DMS 273 (cell line): ENCODE measurements around the gene PCDHGB3.
"Not testable (repeated sequence)": the region's sequence is repeated elsewhere in the genome, so short reads cannot be mapped to it uniquely, and the experiment has no call there.

Source experiments
- DNase-seq: peaks from one replicate; lab custom pipeline; 2025; ENCODE audit not compliant: unreplicated experiment; lab: John Stamatoyannopoulos, UW

PCDHGB3 gene

DNA sequence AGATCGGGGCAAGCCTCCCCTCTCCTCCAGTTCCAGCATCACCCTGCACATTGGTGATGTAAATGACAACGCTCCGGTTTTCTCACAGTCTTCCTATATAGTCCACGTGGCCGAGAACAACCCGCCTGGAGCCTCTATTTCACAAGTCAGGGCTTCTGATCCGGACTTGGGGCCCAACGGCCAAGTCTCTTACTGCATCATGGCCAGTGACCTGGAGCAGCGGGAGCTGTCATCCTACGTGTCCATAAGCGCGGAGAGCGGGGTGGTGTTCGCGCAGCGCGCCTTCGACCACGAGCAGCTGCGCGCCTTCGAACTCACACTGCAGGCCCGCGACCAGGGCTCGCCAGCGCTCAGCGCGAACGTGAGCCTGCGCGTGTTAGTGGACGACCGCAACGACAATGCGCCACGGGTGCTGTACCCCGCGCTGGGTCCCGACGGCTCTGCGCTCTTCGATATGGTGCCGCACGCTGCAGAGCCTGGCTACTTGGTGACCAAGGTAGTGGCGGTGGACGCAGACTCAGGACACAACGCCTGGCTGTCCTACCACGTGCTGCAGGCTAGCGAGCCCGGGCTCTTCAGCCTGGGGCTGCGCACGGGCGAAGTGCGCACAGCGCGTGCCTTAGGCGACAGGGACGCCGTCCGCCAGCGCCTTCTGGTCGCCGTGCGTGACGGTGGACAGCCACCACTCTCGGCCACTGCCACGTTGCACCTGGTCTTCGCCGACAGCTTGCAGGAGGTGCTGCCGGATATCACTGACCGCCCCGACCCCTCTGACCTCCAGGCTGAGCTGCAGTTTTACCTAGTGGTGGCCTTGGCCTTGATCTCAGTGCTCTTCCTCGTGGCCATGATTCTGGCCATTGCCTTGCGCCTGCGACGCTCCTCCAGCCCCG, 19.4 kb downstream of the PCDHGB3 start:
- DNase-seq: no peak

DNA sequence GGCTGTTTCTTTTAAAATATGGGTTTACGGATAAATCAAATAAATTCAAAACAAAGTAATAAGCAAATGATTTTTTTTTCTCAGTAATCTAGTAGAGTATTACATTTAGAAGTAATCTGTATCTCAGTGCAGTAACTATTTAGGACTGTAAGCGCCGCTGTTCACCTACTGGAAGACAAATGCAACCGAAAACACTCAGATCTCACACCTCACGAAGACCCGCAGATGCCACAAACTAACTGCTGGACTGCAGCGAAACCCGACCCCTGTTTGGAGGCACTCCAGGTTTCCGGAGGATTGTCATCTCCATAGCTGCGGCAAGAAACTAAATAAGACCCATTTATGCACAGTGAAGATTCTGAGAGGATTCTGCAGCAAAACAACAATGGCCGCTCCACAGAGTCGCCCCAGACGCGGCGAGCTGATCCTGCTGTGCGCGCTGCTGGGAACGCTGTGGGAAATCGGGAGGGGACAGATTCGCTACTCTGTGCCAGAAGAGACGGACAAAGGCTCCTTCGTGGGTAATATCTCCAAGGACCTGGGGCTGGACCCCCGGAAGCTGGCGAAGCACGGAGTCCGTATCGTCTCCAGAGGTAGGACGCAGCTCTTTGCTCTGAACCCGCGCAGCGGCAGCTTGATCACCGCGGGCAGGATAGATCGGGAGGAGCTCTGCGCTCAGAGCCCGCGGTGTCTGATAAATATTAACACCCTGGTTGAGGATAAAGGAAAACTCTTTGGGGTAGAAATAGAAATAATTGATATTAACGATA, 22.6 kb downstream of the PCDHGB3 start, which contains the start of gene PCDHGA8:
TSS of gene PCDHGA8 (plus strand) at position 205 of the 770 bp plus-strand sequence. CDS start at position 386, 181 bp downstream.
- DNase-seq: peak; percentile 46

DNA sequence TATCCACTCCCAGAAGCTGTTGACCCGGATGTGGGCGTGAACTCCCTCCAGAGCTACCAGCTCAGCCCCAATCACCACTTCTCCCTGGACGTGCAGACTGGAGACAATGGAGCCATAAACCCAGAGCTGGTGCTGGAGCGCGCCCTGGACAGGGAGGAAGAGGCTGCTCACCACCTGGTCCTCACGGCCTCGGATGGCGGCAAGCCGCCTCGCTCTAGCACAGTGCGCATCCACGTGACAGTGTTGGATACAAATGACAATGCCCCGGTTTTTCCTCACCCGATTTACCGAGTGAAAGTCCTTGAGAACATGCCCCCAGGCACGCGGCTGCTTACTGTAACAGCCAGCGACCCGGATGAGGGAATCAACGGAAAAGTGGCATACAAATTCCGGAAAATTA, 23.2 kb downstream of the PCDHGB3 start:
- DNase-seq: no peak

DNA sequence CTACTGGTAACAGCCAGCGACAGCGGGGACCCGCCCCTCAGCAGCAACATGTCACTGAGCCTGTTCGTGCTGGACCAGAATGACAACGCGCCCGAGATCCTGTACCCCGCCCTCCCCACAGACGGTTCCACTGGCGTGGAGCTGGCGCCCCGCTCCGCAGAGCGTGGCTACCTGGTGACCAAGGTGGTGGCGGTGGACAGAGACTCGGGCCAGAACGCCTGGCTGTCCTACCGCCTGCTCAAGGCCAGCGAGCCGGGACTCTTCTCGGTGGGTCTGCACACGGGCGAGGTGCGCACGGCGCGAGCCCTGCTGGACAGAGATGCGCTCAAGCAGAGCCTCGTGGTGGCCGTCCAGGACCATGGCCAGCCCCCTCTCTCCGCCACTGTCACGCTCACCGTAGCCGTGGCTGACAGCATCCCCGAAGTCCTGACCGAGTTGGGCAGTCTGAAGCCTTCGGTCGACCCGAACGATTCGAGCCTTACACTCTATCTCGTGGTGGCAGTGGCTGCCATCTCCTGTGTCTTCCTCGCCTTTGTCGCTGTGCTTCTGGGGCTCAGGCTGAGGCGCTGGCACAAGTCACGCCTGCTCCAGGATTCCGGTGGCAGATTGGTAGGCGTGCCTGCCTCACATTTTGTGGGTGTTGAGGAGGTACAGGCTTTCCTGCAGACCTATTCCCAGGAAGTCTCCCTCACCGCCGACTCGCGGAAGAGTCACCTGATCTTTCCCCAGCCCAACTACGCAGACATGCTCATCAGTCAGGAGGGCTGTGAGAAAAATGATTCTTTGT, 24.6 kb downstream of the PCDHGB3 start:
- DNase-seq: not testable (repeated sequence)

DNA sequence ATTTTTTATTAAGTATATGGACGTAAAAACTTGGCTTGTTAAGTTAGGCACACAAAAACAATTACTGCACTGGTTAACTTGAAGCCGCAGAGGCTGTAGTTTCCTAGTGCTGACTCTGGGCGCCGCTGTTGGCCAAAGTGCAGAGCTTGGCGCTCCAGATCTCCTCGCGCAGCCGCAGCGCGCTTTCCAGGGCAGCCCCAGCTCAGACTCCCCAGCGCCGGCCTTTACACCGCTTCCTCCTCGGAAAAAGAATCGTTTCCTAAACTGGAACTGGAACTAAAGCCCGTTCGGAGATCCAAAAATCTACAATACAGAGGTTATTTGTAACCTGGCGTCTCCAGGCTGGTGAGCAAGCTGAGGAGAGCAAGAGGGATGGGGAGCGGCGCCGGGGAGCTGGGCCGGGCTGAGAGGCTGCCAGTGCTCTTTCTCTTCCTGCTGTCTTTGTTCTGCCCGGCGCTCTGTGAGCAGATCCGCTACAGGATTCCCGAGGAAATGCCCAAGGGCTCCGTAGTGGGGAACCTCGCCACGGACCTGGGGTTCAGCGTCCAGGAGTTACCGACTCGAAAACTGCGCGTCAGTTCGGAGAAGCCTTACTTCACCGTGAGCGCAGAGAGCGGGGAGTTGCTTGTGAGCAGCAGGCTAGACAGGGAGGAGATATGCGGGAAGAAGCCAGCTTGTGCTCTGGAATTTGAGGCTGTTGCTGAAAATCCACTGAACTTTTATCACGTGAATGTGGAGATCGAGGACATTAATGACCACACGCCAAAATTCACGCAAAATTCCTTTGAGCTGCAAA, 27.9 kb downstream of the PCDHGB3 start, which contains the start of gene PCDHGB5:
TSS of gene PCDHGB5 (plus strand) at position 192 of the 796 bp plus-strand sequence. CDS start at position 373, 181 bp downstream.
- DNase-seq: not testable (repeated sequence)

DNA sequence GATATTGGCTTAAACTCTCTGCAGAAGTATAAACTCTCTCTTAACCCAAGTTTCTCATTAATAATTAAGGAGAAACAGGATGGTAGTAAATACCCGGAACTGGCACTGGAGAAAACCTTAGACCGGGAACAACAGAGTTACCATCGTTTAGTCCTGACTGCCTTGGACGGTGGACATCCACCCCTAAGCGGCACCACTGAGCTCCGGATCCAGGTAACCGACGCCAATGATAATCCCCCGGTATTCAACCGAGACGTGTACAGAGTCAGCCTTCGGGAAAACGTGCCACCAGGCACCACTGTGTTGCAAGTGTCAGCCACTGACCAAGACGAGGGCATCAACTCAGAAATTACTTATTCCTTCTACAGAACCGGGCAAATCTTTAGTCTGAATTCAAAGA, 28.6 kb downstream of the PCDHGB3 start:
- no peak for DNase-seq

DNA sequence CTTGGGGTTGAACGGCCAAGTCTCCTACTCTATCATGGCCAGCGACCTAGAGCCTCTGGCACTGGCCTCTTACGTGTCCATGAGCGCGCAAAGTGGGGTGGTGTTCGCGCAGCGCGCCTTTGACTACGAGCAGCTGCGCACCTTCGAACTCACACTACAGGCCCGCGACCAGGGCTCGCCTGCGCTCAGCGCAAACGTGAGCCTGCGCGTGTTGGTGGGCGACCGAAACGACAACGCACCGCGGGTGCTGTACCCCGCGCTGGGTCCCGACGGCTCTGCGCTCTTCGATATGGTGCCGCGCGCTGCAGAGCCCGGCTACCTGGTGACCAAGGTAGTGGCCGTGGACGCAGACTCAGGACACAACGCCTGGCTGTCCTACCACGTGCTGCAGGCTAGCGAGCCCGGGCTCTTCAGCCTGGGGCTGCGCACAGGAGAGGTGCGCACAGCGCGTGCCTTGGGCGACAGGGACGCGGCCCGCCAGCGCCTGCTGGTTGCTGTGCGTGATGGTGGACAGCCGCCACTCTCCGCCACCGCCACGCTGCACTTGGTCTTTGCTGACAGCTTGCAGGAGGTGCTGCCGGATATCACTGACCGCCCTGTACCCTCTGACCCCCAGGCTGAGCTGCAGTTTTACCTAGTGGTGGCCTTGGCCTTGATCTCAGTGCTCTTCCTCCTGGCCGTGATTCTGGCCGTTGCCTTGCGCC, 29.7 kb downstream of the PCDHGB3 start:
- DNase-seq: no peak

DNA sequence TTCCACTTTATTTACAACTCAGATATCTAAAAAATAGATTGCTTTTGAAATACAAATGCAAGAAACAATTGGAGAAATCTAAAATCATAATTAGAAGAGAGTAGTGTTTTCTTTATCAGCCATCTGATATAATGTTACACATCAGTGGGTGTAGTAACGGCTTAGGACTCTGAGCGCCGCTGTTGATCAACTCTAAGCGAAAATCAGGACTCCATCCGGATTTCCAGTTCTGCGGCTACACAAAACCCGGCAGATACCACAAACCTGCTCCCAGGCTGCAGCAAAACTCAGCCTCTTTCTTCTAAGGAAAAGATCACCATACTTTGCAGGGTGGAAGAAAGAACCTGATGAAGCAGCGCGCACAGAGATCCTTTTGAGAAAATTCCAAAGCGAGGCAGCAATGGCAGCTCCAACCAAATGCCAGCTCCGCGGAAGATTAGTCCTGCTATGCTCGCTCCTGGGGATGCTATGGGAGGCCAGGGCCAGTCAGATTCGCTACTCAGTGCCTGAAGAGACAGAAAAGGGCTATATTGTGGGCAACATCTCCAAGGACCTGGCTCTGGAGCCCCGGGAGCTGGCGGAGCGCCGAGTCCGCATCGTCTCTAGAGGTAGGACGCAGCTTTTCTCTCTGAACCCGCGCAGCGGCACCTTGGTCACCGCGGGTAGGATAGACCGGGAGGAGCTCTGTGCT, 32.7 kb downstream of the PCDHGB3 start, which contains the start of gene PCDHGA9:
TSS of gene PCDHGA9 (plus strand) at position 226 of the 691 bp plus-strand sequence. CDS start at position 401, 175 bp downstream.
- peak; percentile 51 for DNase-seq

DNA sequence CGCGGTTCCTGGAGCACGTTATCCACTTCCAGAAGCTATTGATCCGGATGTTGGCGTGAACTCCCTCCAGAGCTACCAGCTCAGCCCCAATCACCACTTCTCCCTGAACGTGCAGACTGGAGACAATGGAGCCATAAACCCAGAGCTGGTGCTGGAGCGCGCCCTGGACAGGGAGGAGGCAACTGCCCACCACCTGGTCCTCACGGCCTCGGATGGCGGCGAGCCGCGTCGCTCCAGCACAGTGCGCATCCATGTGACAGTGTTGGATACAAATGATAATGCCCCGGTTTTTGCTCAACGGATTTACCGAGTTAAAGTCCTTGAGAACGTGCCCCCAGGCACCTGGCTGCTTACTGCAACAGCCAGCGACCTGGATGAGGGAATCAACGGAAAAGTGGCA, 33.3 kb downstream of the PCDHGB3 start:
- no peak for DNase-seq

DNA sequence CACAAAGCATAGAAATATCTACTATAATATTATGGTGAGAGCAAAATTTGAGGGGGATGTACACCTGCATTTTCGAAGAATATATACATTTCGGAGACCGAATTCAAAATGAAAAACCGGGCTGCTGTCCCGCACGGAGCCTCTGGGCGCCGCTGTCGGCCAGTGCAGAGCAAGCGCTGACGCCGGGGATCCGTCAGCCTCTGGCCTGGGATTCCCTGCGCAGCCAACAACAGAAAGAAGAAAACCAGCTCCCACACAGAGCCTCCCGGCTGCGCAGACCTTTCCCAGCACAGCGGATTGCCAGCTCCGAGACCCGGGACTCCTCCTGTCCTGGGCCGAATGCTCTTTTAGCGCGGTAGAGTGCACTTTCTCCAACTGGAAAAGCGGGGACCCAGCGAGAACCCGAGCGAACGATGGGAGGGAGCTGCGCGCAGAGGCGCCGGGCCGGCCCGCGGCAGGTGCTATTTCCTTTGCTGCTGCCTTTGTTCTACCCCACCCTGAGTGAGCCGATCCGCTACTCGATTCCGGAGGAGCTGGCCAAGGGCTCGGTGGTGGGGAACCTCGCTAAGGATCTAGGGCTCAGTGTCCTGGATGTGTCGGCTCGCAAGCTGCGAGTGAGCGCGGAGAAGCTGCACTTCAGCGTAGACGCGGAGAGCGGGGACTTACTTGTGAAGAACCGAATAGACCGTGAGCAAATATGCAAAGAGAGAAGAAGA, 37.9 kb downstream of the PCDHGB3 start, which contains the start of gene PCDHGB6:
TSS of gene PCDHGB6 (plus strand) at position 232 of the 716 bp plus-strand sequence. CDS start at position 414, 182 bp downstream.
- DNase-seq: not testable (repeated sequence)

DNA sequence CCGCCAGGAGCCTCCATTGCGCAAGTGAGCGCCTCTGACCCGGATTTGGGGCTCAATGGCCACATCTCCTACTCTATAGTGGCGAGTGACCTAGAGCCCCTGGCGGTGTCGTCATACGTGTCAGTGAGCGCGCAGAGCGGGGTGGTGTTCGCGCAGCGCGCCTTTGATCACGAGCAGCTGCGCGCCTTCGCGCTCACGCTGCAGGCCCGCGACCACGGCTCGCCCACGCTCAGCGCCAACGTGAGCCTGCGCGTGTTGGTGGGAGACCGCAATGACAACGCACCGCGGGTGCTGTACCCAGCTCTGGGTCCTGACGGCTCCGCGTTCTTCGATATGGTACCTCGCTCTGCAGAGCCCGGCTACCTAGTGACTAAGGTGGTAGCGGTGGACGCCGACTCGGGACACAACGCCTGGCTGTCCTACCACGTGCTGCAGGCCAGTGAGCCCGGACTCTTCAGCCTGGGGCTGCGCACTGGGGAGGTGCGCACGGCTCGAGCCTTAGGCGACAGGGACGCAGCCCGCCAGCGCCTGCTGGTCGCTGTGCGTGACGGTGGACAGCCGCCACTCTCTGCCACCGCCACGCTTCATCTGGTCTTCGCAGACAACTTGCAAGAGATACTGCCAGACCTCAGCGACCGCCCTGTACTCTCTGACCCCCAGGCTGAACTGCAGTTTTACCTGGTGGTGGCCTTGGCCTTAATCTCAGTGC, 39.7 kb downstream of the PCDHGB3 start:
- DNase-seq: no peak

DNA sequence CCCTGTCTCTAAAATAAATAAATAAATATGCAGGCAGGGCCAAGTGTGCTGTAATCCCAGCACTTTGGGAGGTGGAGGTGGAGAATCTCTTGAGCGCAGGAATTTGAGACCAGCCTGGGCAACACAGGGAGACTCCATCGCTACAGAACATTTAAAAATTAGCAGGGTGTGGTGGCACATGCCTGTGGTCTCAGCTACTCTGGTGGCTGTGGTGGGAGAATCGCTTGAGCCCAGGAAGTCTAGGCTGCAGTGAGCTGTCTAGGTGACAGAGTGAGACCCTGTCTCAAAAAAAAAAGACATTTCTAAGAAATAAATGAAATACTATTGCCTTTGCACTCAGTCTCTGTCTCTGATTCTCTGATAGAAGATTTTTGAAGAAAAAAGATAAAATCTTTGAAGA, 41.5 kb downstream of the PCDHGB3 start:
- no peak for DNase-seq

DNA sequence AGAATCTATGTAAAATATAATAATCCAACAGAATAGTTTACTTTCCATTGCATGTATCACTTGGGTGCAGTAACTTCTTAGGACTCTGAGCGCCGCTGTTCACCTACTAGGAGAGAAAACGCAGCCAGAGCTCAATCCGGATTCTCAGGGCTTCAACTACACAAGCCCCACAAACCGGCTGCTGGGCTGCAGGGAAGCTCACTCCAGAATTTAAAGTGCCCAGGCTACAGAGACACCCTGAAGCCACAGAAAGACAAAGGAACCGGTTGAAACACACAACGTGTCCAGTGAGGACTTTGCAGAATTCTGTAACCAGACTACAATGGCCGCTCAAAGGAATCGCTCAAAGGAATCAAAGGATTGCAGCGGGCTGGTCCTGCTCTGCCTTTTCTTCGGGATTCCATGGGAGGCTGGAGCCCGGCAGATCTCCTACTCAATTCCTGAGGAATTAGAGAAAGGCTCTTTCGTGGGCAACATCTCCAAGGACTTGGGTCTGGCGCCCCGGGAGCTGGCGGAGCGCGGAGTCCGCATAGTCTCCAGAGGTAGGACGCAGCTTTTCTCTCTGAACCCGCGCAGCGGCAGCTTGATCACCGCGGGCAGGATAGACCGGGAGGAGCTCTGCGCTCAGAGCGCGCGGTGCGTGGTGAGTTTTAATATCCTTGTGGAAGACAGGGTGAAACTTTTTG, 43.0 kb downstream of the PCDHGB3 start, which contains the start of gene PCDHGA10:
TSS of gene PCDHGA10 (plus strand) at position 134 of the 686 bp plus-strand sequence. CDS start at position 323, 189 bp downstream.
- DNase-seq: peak; percentile 84

DNA sequence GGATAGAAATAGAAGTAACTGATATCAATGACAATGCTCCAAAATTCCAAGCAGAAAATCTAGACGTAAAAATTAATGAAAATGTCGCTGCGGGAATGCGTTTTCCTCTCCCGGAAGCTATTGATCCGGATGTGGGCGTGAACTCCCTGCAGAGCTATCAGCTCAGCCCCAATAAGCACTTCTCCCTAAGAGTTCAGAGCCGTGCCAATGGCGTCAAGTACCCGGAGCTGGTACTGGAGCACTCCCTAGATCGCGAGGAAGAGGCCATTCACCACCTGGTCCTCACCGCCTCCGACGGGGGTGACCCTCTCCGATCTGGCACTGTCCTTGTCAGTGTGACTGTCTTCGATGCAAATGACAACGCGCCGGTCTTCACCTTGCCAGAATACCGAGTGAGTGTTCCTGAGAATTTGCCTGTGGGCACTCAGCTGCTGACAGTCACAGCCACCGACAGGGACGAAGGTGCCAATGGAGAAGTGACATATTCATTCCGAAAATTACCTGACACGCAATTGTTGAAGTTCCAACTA, 43.6 kb downstream of the PCDHGB3 start:
- DNase-seq: peak; percentile 22

DNA sequence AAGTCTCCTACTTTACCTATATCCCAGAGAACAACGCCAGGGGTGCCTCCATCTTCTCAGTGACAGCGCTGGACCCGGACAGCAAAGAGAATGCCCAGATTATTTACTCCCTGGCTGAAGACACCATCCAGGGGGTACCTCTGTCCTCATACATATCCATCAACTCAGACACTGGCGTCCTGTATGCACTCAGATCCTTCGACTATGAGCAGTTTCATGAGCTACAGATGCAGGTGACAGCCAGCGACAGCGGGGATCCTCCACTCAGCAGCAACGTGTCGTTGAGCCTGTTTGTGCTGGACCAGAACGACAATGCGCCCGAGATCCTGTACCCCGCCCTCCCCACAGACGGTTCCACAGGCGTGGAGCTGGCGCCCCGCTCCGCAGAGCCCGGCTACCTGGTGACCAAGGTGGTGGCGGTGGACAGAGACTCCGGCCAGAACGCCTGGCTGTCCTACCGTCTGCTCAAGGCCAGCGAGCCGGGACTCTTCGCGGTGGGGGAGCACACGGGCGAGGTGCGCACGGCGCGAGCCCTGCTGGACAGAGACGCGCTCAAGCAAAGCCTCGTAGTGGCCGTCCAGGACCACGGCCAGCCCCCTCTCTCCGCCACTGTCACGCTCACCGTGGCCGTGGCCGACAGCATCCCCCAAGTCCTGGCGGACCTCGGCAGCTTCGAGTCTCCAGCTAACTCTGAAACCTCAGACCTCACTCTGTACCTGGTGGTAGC, 44.7 kb downstream of the PCDHGB3 start:
- DNase-seq: not testable (repeated sequence)

DNA sequence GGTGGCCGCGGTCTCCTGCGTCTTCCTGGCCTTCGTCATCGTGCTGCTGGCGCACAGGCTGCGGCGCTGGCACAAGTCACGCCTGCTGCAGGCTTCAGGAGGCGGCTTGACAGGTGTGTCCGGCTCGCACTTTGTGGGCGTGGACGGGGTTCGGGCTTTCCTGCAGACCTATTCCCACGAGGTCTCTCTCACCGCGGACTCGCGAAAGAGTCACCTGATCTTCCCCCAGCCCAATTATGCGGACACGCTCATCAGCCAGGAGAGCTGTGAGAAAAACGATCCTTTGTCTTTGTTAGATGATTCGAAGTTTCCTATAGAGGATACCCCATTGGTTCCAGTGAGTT, 45.2 kb downstream of the PCDHGB3 start:
- not testable (repeated sequence) for DNase-seq
